Stimulated activated CD4-positive, alpha-beta T cell treated with anti-CD3 and anti-CD28 coated beads, Interleukin-1b, Interleukin-23, amount 100 ng/mL, for 1 hour (primary cell): ENCODE data around the gene SCN11A.

Experiments
- DNase-seq, 2 donors: peaks; one replicate each; pipeline ENCODE4 v3.0.0-alpha.2; 2020; ENCODE audit warnings: low read depth in 2 of 2

SCN11A gene

GRCh38 chr3:39051649-39052561, at the start of gene SCN11A, which contains the start of gene WDR48:
Gene SCN11A (minus strand): TSS chr3:39051944. CDS start chr3:38950362, 101,582 bp downstream.
Gene WDR48 (plus strand): TSS chr3:39052016. CDS start chr3:39052026, 10 bp downstream.
- DNase-seq: peak; percentile 72 to 77

GRCh38 chr3:39101022-39101689, 49.4 kb upstream of the SCN11A start:
- DNase-seq: no peak

- no peak for DNase-seq
Measured at GRCh38 chr3:39100500-39100886, 48.7 kb upstream of the SCN11A start.

GRCh38 chr3:39099738-39100499, 48.2 kb upstream of the SCN11A start:
- DNase-seq: no peak

GRCh38 chr3:39099242-39099641, 47.5 kb upstream of the SCN11A start:
- no peak for DNase-seq

- DNase-seq: no peak
Measured at GRCh38 chr3:39098473-39099000, 46.8 kb upstream of the SCN11A start.

GRCh38 chr3:39097716-39098472, 46.1 kb upstream of the SCN11A start:
- no peak for DNase-seq

- DNase-seq: no peak
Measured at GRCh38 chr3:39096775-39097174, 45.0 kb upstream of the SCN11A start.

GRCh38 chr3:39095778-39096177, 44.0 kb upstream of the SCN11A start:
- no peak for DNase-seq

- DNase-seq: no peak
Measured at GRCh38 chr3:39094851-39095677, 43.3 kb upstream of the SCN11A start.

GRCh38 chr3:39090922-39091321, 39.2 kb upstream of the SCN11A start:
- DNase-seq: no peak

GRCh38 chr3:39088889-39089288, 37.1 kb upstream of the SCN11A start:
- DNase-seq: no peak

GRCh38 chr3:39088456-39088855, 36.7 kb upstream of the SCN11A start:
- no peak for DNase-seq

GRCh38 chr3:39086144-39086543, 34.4 kb upstream of the SCN11A start:
- DNase-seq: no peak

GRCh38 chr3:39082666-39083313, 31.0 kb upstream of the SCN11A start:
- DNase-seq: no peak

GRCh38 chr3:39080026-39080425, 28.3 kb upstream of the SCN11A start:
- DNase-seq: no peak

GRCh38 chr3:39079530-39079929, 27.8 kb upstream of the SCN11A start:
- DNase-seq: no peak

- DNase-seq: no peak
Measured at GRCh38 chr3:39075910-39076309, 24.2 kb upstream of the SCN11A start.

GRCh38 chr3:39068556-39068955, 16.8 kb upstream of the SCN11A start:
- DNase-seq: no peak

GRCh38 chr3:39067286-39067685, 15.5 kb upstream of the SCN11A start:
- no peak for DNase-seq
